C4-2B (cell line): ENCODE data around the gene GADD45G.

ENCODE experiments used
- CTCF ChIP-seq: fragments of 450-650 bp; conservative IDR thresholded peaks from 2 replicates; pipeline ENCODE4 v1.5.1; 2017; ENCODE audit warnings: mild to moderate bottlenecking
- ZFX ChIP-seq: fragments of 450-650 bp; IDR thresholded peaks from 2 replicates; pipeline ENCODE4 v1.6.1; 2017

GRCh38 chr9:89635816-89636215, 31.0 kb downstream of the GADD45G start:
- TF ChIP-seq CTCF (no peak), ZFX (no peak)
